ENCODE results near the gene MTHFS.

DNA sequence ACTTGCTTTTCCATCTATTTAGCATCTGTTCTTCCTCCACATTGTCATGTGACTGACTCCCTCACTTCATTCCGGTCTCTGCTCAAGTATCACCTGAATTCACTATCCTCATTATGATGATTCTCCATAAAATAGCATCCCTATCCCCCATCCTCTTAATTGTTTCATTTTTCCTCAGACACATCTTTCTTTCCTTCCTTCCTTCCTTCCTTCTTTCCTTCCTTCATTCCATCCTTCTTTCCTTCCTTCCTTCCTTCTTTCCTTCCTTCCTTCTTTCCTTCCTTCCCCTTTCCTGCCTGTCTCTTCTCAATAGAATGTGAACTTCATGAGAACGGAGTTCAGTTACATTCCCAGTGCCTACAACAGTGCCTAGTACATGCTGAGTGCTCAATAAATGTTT lies 32.6 kb upstream of the MTHFS start:
- no peak for TF ChIP-seq EZH2phosphoT487 (IDR thresholded peaks at IDR 0.05; ENCODE audit: insufficient read depth, low read depth)
- TF ChIP-seq EZH2 (IDR thresholded peaks at IDR 0.05; ENCODE audit: insufficient read depth, poor library complexity, severe bottlenecking), result no peak
